DMS53 treated with DMSO at 0.1 percent for 48 hours (cell line): ENCODE measurements around the gene NAA80.
"Not testable (repeated sequence)": the region's sequence is repeated elsewhere in the genome, so short reads cannot be mapped to it uniquely, and the experiment has no call there.

Source experiments
- DNase-seq: peaks from one replicate; lab custom pipeline; 2025; ENCODE audit not compliant: unreplicated experiment; lab: John Stamatoyannopoulos, UW

Gene NAA80

GRCh38 chr3:50316657-50317242, 17.5 kb upstream of the NAA80 start:
- DNase-seq = peak; percentile 15

GRCh38 chr3:50314816-50315215, 15.6 kb upstream of the NAA80 start:
- DNase-seq = no peak

GRCh38 chr3:50314342-50314741, 15.1 kb upstream of the NAA80 start:
- no peak for DNase-seq

GRCh38 chr3:50312041-50312440, 12.8 kb upstream of the NAA80 start:
- not testable (repeated sequence) for DNase-seq

GRCh38 chr3:50304601-50305000, 5.4 kb upstream of the NAA80 start:
- no peak for DNase-seq

GRCh38 chr3:50303013-50303815, 4.0 kb upstream of the NAA80 start, which contains the start of gene HYAL1:
TSS of gene HYAL1 (minus strand) at chr3:50303574. CDS start at chr3:50302956, 618 bp downstream.
- no peak for DNase-seq

GRCh38 chr3:50302095-50303012, 3.1 kb upstream of the NAA80 start:
- no peak for DNase-seq

- DNase-seq = no peak
Measured at GRCh38 chr3:50300681-50301254, 1.6 kb upstream of the NAA80 start.

- no peak for DNase-seq
Measured at GRCh38 chr3:50299929-50300680, 900 bp upstream of the NAA80 start.

GRCh38 chr3:50299638-50299928, 378 bp upstream of the NAA80 start:
- DNase-seq = no peak

GRCh38 chr3:50297896-50298725, 1.1 kb downstream of the NAA80 start:
- no peak for DNase-seq

GRCh38 chr3:50297384-50297775, 1.8 kb downstream of the NAA80 start:
- no peak for DNase-seq

GRCh38 chr3:50296721-50297383, 2.4 kb downstream of the NAA80 start:
- DNase-seq = no peak

- DNase-seq = no peak
Measured at GRCh38 chr3:50295553-50296431, 3.4 kb downstream of the NAA80 start.

GRCh38 chr3:50294492-50295403, 4.5 kb downstream of the NAA80 start:
- DNase-seq = no peak

GRCh38 chr3:50294089-50294488, 5.1 kb downstream of the NAA80 start:
- DNase-seq = no peak

GRCh38 chr3:50293079-50293801, 6.0 kb downstream of the NAA80 start:
- DNase-seq = no peak
